Body of pancreas (tissue), 4 donors: ENCODE measurements around the gene VCAN. TPM values are rescaled to one million over a fixed set of nuclear protein-coding genes. Genes with fewer than 3 reads are reported as not detected.

ENCODE experiments used
- ATAC-seq: fragments of 150-250 bp; one replicate; pipeline ENCODE4 v1.9.1; 2016
- DNase-seq, 4 donors: peaks; one replicate each; pipeline ENCODE4 v3.0.0-alpha.2; 2019
- H3K27ac ChIP-seq, 4 donors: fragments of 200-600 bp; sonication (generic); 1 replicate in 3 of 4; 2 replicates in 1 of 4; pipeline versions ENCODE4 v1.5.1 to v1.6.1; 2016 to 2019; ENCODE audit warnings: mild to moderate bottlenecking in 1 of 4, mixed read lengths in 1 of 4, moderate library complexity in 1 of 4
- H3K27me3 ChIP-seq, 2 donors: fragments of 200-600 bp; sonication (generic); one replicate each; pipeline ENCODE4 v1.6.0; 2016; ENCODE audit warnings: mild to moderate bottlenecking in 1 of 2
- H3K36me3 ChIP-seq, 2 donors: fragments of 200-600 bp; sonication (generic); replicated peaks in 1 of 2; 2 replicates each; pipeline ENCODE4 v1.5.1; 2016; ENCODE audit warnings: low read depth in 2 of 2; ENCODE audit not compliant: insufficient read depth in 1 of 2
- H3K4me1 ChIP-seq: fragments of 200-600 bp; sonication (generic); one replicate; pipeline ENCODE4 v1.6.0; 2016
- H3K4me3 ChIP-seq, 2 donors: fragments of 200-600 bp; sonication (generic); 1 replicate in 1 of 2; 2 replicates in 1 of 2; pipeline ENCODE4 v1.5.1; 2016 to 2019
- H3K9me3 ChIP-seq, 3 donors: fragments of 200-600 bp; sonication (generic); 1 replicate in 2 of 3; 2 replicates in 1 of 3; pipeline ENCODE4 v1.5.1; 2016
- CTCF ChIP-seq, 7 experiments: fragments of 450-650 bp in 4 of 7; fragments of 200-600 bp in 3 of 7; sonication (generic) in 3 of 7; IDR thresholded peaks; one replicate each; pipeline ENCODE4 v1.5.1; 2016 to 2019; ENCODE audit warnings: antibody characterized with exemption in 7 of 7
- POLR2A ChIP-seq, 3 donors: fragments of 450-650 bp; IDR thresholded peaks; one replicate each; pipeline ENCODE4 v1.6.1; 2016; ENCODE audit warnings: antibody characterized with exemption in 3 of 3, mild to moderate bottlenecking in 2 of 3
- WGBS, 2 donors: methylation state at CpG; one replicate each; pipeline ENCODE4 v1.1.5; 2017; 5-methylcytosine and 5-hydroxymethylcytosine counted together
- intact Hi-C: fragments of 100-400 bp; cut with DNase I; formaldehyde crosslinking; loops from one replicate; pipeline ENCODE4 v1.15.1; 2023
- total RNA-seq, 2 donors: library from RNA; depleted of rRNA; stranded (reverse); fragments of >200 nt; gene quantifications; one replicate each; pipeline ENCODE4 v1.1.0, GENCODE V29; 2016

The VCAN gene
- total RNA-seq, 2 donors from 2014 or later, result 19.4 to 33.7 TPM

GRCh38 chr5:83472213-83472507, 616 bp downstream of the VCAN start:
- H3K9me3 ChIP-seq, result no peaks in the 10 kb centered on the region
- DNase-seq, result no peak
- WGBS, 2 donors, result 3% methylated on average over 5 of the region's 5 CpGs
- H3K4me1 ChIP-seq, result peaks cover 37% of the 10 kb centered on the region
- intact Hi-C loops, result no loop called here
- TF ChIP-seq CTCF (IDR thresholded peaks at IDR 0.05) (no peak), POLR2A (IDR thresholded peaks at IDR 0.05) (no peak)
- H3K36me3 ChIP-seq, result no peaks in the 10 kb centered on the region
- no peak overlapping the region for H3K4me3 ChIP-seq
- ATAC-seq, result no peak
- peaks cover 0 to 22% of the 10 kb centered on the region in 2 donors for H3K27me3 ChIP-seq
- peak overlapping the region in 1 of 4 donors; percentile 24 for H3K27ac ChIP-seq

GRCh38 chr5:83472508-83473345, 1.2 kb downstream of the VCAN start:
- no peaks in the 10 kb centered on the region for H3K36me3 ChIP-seq
- DNase-seq (peak; percentile 24 to 33 (median 27)), ATAC-seq (peak; percentile 41)
- H3K27me3 ChIP-seq, result peaks cover 0 to 22% of the 10 kb centered on the region in 2 donors
- no peak overlapping the region for H3K4me3 ChIP-seq
- peaks cover 37% of the 10 kb centered on the region for H3K4me1 ChIP-seq
- peak overlapping the region in 2 of 4 donors; percentile 24 to 42 for H3K27ac ChIP-seq
- no peak for TF ChIP-seq POLR2A (IDR thresholded peaks at IDR 0.05)
- no peak for TF ChIP-seq CTCF (IDR thresholded peaks at IDR 0.05)
- WGBS, 2 donors, result 1 to 2% methylated on average over 30 to 52 of the region's 54 CpGs
- intact Hi-C loops, result no loop called here
- H3K9me3 ChIP-seq, result no peaks in the 10 kb centered on the region

GRCh38 chr5:83473346-83474160, 2.0 kb downstream of the VCAN start:
- 0 to 1% methylated on average over 26 to 42 of the region's 42 CpGs for WGBS, 2 donors
- H3K27me3 ChIP-seq, result peaks cover 0 to 22% of the 10 kb centered on the region in 2 donors
- H3K4me3 ChIP-seq, result peak overlapping the region; percentile 3 to 22
- peak overlapping the region in 2 of 4 donors; percentile 28 to 42 for H3K27ac ChIP-seq
- peak in 1 of 3 donors; percentile 43 for TF ChIP-seq POLR2A (IDR thresholded peaks at IDR 0.05)
- TF ChIP-seq CTCF (IDR thresholded peaks at IDR 0.05), result peak; percentile 41 to 81 (median 77)
- peaks cover 37% of the 10 kb centered on the region for H3K4me1 ChIP-seq
- intact Hi-C loops, result no loop called here
- ATAC-seq (peak; percentile 70), DNase-seq (peak; percentile 70 to 87 (median 78))
- H3K36me3 ChIP-seq, result no peaks in the 10 kb centered on the region
- H3K9me3 ChIP-seq, result no peaks in the 10 kb centered on the region

GRCh38 chr5:83474161-83474796, 2.7 kb downstream of the VCAN start:
- no peaks in the 10 kb centered on the region for H3K36me3 ChIP-seq
- TF ChIP-seq CTCF (IDR thresholded peaks at IDR 0.05) (no peak), POLR2A (IDR thresholded peaks at IDR 0.05) (peak in 2 of 3 donors; percentile 15 to 30)
- peaks cover 37% of the 10 kb centered on the region for H3K4me1 ChIP-seq
- 1% methylated on average over 36 to 46 of the region's 46 CpGs for WGBS, 2 donors
- H3K9me3 ChIP-seq, result no peaks in the 10 kb centered on the region
- ATAC-seq, result peak; percentile 52
- peak overlapping the region in 2 of 4 donors; percentile 28 to 42 for H3K27ac ChIP-seq
- peak overlapping the region; percentile 3 to 22 for H3K4me3 ChIP-seq
- DNase-seq, result peak; percentile 56 to 69 (median 68)
- H3K27me3 ChIP-seq, result peaks cover 0 to 22% of the 10 kb centered on the region in 2 donors
- intact Hi-C loops, result no loop called here
